Measurements from ENCODE around the gene GRIA2.

Gene GRIA2

GRCh38 chr4:157389741-157390140 lies 169.2 kb downstream of the GRIA2 start:
- DNase-seq (ENCODE audit: low read depth): no peak

- no peak for DNase-seq (ENCODE audit: low read depth)
These were observed 184.5 kb downstream of the GRIA2 start for GRCh38 chr4:157405070-157405469.

All from HS-27A (cell line).